GM10266 (cell line): Measurements from ENCODE around the gene DOLPP1.

Experiments
- DNase-seq: peaks from one replicate; pipeline ENCODE4 v3.0.0; 2012; ENCODE audit errors: extremely low spot score
- CTCF ChIP-seq: IDR thresholded peaks from 2 replicates; pipeline ENCODE4 v1.5.1; 2012; ENCODE audit warnings: mild to moderate bottlenecking, low read depth; ENCODE audit not compliant: control insufficient read depth, insufficient read depth; ENCODE audit errors: missing control alignments

Gene DOLPP1

GRCh38 chr9:129095908-129096307 lies 15.0 kb downstream of the DOLPP1 start:
- no peak for DNase-seq
- no peak for TF ChIP-seq CTCF

- no peak for DNase-seq
- no peak for TF ChIP-seq CTCF
Measured at GRCh38 chr9:129097671-129098306, 16.9 kb downstream of the DOLPP1 start.

GRCh38 chr9:129098328-129098727 lies 17.4 kb downstream of the DOLPP1 start:
- TF ChIP-seq CTCF: no peak
- no peak for DNase-seq

GRCh38 chr9:129100383-129101169 lies 19.7 kb downstream of the DOLPP1 start:
- no peak for TF ChIP-seq CTCF
- DNase-seq: no peak

- no peak for DNase-seq
- no peak for TF ChIP-seq CTCF
Measured at GRCh38 chr9:129101279-129101678, 20.4 kb downstream of the DOLPP1 start.

GRCh38 chr9:129102095-129102525 lies 21.2 kb downstream of the DOLPP1 start:
- no peak for TF ChIP-seq CTCF

More at GRCh38 chr9:129102095-129102525, 21.2 kb downstream of the DOLPP1 start:
- DNase-seq: no peak
